Measurements from ENCODE around the gene CCDC122.
"Not testable (repeated sequence)": the region's sequence is repeated elsewhere in the genome, so short reads cannot be mapped to it uniquely, and the experiment has no call there.

The CCDC122 gene

GRCh38 chr13:43835701-43836100 lies 43.8 kb downstream of the CCDC122 start:
- no peak overlapping the region for H3K4me3 ChIP-seq (replicated peaks; ENCODE audit: low read depth, low read length)
- DNase-seq (ENCODE audit: extremely low read depth, low read depth): no peak
- TF ChIP-seq CTCF (IDR thresholded peaks at IDR 0.05; ENCODE audit: low read depth, low read length, missing control alignments): no peak

GRCh38 chr13:43831088-43831487 lies 48.5 kb downstream of the CCDC122 start:
- DNase-seq (ENCODE audit: extremely low read depth, low read depth): no peak
- TF ChIP-seq CTCF (IDR thresholded peaks at IDR 0.05; ENCODE audit: low read depth, low read length, missing control alignments): no peak
- no peak overlapping the region for H3K4me3 ChIP-seq (replicated peaks; ENCODE audit: low read depth, low read length)

- no peak for TF ChIP-seq CTCF (IDR thresholded peaks at IDR 0.05; ENCODE audit: low read depth, low read length, missing control alignments)
- DNase-seq (ENCODE audit: extremely low read depth, low read depth): no peak
- no peak overlapping the region for H3K4me3 ChIP-seq (replicated peaks; ENCODE audit: low read depth, low read length)
These were observed 49.1 kb downstream of the CCDC122 start for GRCh38 chr13:43830497-43830881.

- H3K4me3 ChIP-seq (replicated peaks; ENCODE audit: low read depth, low read length); DNase-seq (ENCODE audit: extremely low read depth, low read depth): not testable (repeated sequence)
These were observed 54.9 kb downstream of the CCDC122 start for GRCh38 chr13:43824656-43825055.

GRCh38 chr13:43822969-43823368 lies 56.6 kb downstream of the CCDC122 start:
- no peak overlapping the region for H3K4me3 ChIP-seq (replicated peaks; ENCODE audit: low read depth, low read length)
- DNase-seq (ENCODE audit: extremely low read depth, low read depth): no peak
- no peak for TF ChIP-seq CTCF (IDR thresholded peaks at IDR 0.05; ENCODE audit: low read depth, low read length, missing control alignments)

- no peak overlapping the region for H3K4me3 ChIP-seq (replicated peaks; ENCODE audit: low read depth, low read length)
- TF ChIP-seq CTCF (IDR thresholded peaks at IDR 0.05; ENCODE audit: low read depth, low read length, missing control alignments): no peak
- no peak for DNase-seq (ENCODE audit: extremely low read depth, low read depth)
These were observed 63.1 kb downstream of the CCDC122 start for GRCh38 chr13:43816401-43816889.

- peak; percentile 85 for DNase-seq (ENCODE audit: extremely low read depth, low read depth)
- no peak for TF ChIP-seq CTCF (IDR thresholded peaks at IDR 0.05; ENCODE audit: low read depth, low read length, missing control alignments)
- H3K4me3 ChIP-seq (replicated peaks; ENCODE audit: low read depth, low read length): no peak overlapping the region
These were observed 64.3 kb downstream of the CCDC122 start for GRCh38 chr13:43815204-43815603.
